ENCODE measurements around the gene OPN3. TPM values are rescaled to one million over a fixed set of nuclear protein-coding genes. Genes with fewer than 3 reads are reported as not detected.
"Not testable (repeated sequence)": the region's sequence is repeated elsewhere in the genome, so short reads cannot be mapped to it uniquely, and the experiment has no call there.

The OPN3 gene
- polyA plus RNA-seq, 1 donor from 2014 or later, result 2.7 TPM

DNA sequence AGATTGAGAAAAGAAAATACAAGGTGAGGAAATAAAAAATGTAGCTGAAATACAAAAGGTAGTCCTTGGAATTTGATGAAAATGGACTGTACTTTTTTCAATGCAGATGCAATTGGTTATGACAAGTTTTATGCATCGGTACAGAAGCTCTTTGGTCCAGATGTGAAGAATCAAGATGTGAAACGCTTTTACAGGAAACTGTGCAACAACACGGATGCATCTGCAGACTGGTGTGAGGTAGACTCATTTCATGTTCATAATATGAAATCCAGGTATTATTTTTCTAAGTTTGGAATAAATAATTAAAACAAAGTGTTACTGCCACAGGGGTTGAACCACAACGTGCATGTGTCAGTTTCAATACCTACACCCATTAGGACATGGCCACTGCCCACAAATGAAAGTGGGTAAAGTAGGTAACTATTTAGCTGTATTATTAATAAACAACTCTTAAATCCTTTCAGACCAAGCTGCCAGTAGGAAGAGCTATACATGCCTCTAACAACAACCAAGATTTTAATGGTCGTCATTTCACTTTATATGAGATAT, 20.3 kb upstream of the OPN3 start:
- Histone ChIP-seq H3K9me3 (ENCODE audit: low read length) (no peaks in the 10 kb centered on the region), H3K9ac (ENCODE audit: low read length) (no peak overlapping the region), H3K27ac (ENCODE audit: low read length) (no peak overlapping the region), H4K20me1 (ENCODE audit: insufficient read depth) (no peaks in the 10 kb centered on the region), H2AFZ (ENCODE audit: low read depth, low read length) (no peak overlapping the region), H3K9me2 (ENCODE audit: insufficient read depth, low read length) (no peaks in the 10 kb centered on the region), H3K4me3 (ENCODE audit: low read length) (no peak overlapping the region), H3F3A (ENCODE audit: insufficient read depth, low read length, poor library complexity, severe bottlenecking) (no peaks in the 10 kb centered on the region), H3K27me3 (ENCODE audit: insufficient read depth, low read depth, low read length) (no peaks in the 10 kb centered on the region), H3K4me2 (ENCODE audit: low read length) (no peak overlapping the region), H3K79me2 (replicated peaks; ENCODE audit: insufficient read depth, low read length) (no peaks in the 10 kb centered on the region), H3K36me3 (ENCODE audit: insufficient read depth, low read length) (no peaks in the 10 kb centered on the region)
- TF ChIP-seq MXI1 (conservative IDR thresholded peaks at IDR 0.05; ENCODE audit: poor library complexity, severe bottlenecking) (no peak), EZH2 (IDR thresholded peaks at IDR 0.05; ENCODE audit: borderline replicate concordance, insufficient read depth, low read length, poor library complexity, severe bottlenecking) (no peak), TAF1 (IDR thresholded peaks at IDR 0.05; ENCODE audit: low read depth) (no peak), POLR2AphosphoS5 (IDR thresholded peaks at IDR 0.05) (no peak), EP300 (conservative IDR thresholded peaks at IDR 0.05; ENCODE audit: poor library complexity, severe bottlenecking) (no peak), RAD21 (conservative IDR thresholded peaks at IDR 0.05) (no peak), SMC3 (conservative IDR thresholded peaks at IDR 0.05; ENCODE audit: poor library complexity) (no peak)
- TF ChIP-seq, protein P1, sequence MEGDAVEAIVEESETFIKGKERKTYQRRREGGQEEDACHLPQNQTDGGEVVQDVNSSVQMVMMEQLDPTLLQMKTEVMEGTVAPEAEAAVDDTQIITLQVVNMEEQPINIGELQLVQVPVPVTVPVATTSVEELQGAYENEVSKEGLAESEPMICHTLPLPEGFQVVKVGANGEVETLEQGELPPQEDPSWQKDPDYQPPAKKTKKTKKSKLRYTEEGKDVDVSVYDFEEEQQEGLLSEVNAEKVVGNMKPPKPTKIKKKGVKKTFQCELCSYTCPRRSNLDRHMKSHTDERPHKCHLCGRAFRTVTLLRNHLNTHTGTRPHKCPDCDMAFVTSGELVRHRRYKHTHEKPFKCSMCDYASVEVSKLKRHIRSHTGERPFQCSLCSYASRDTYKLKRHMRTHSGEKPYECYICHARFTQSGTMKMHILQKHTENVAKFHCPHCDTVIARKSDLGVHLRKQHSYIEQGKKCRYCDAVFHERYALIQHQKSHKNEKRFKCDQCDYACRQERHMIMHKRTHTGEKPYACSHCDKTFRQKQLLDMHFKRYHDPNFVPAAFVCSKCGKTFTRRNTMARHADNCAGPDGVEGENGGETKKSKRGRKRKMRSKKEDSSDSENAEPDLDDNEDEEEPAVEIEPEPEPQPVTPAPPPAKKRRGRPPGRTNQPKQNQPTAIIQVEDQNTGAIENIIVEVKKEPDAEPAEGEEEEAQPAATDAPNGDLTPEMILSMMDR (IDR thresholded peaks at IDR 0.05; ENCODE audit: poor library complexity, severe bottlenecking), result no peak
- TF ChIP-seq, protein P2, sequence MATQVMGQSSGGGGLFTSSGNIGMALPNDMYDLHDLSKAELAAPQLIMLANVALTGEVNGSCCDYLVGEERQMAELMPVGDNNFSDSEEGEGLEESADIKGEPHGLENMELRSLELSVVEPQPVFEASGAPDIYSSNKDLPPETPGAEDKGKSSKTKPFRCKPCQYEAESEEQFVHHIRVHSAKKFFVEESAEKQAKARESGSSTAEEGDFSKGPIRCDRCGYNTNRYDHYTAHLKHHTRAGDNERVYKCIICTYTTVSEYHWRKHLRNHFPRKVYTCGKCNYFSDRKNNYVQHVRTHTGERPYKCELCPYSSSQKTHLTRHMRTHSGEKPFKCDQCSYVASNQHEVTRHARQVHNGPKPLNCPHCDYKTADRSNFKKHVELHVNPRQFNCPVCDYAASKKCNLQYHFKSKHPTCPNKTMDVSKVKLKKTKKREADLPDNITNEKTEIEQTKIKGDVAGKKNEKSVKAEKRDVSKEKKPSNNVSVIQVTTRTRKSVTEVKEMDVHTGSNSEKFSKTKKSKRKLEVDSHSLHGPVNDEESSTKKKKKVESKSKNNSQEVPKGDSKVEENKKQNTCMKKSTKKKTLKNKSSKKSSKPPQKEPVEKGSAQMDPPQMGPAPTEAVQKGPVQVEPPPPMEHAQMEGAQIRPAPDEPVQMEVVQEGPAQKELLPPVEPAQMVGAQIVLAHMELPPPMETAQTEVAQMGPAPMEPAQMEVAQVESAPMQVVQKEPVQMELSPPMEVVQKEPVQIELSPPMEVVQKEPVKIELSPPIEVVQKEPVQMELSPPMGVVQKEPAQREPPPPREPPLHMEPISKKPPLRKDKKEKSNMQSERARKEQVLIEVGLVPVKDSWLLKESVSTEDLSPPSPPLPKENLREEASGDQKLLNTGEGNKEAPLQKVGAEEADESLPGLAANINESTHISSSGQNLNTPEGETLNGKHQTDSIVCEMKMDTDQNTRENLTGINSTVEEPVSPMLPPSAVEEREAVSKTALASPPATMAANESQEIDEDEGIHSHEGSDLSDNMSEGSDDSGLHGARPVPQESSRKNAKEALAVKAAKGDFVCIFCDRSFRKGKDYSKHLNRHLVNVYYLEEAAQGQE (IDR thresholded peaks at IDR 0.05; ENCODE audit: borderline replicate concordance), result no peak

DNA sequence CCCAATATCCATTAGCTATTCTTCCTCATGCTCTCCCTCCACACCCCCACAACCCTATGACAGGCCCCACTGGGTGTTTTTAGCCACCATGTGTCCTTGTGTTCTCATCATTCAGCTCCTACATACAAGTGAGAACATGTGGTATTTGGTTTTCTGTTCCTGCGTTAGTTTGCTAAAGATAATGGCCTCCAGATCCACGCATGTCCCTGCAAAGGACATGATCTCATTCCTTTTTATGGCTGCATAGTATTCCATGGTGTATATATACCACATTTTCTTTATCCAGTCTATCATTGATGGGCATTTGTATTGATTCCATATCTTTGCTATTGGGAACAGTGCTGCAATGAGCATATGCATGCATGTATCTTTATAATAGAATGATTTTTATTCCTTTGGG, 18.8 kb upstream of the OPN3 start:
- H3K9me3 ChIP-seq (ENCODE audit: low read length); H3K9me2 ChIP-seq (ENCODE audit: insufficient read depth, low read length); H3K27me3 ChIP-seq (ENCODE audit: insufficient read depth, low read depth, low read length); H2AFZ ChIP-seq (ENCODE audit: low read depth, low read length); H3K4me2 ChIP-seq (ENCODE audit: low read length); H3K9ac ChIP-seq (ENCODE audit: low read length); H4K20me1 ChIP-seq (ENCODE audit: insufficient read depth); H3K36me3 ChIP-seq (ENCODE audit: insufficient read depth, low read length); H3K27ac ChIP-seq (ENCODE audit: low read length); H3K79me2 ChIP-seq (replicated peaks; ENCODE audit: insufficient read depth, low read length); H3F3A ChIP-seq (ENCODE audit: insufficient read depth, low read length, poor library complexity, severe bottlenecking); H3K4me3 ChIP-seq (ENCODE audit: low read length): not testable (repeated sequence)

Data from neural cell (in vitro differentiated cells).